Effector CD4-positive, alpha-beta T cell (primary cell): ENCODE results near the gene COL11A2.
"Not testable (repeated sequence)": the region's sequence is repeated elsewhere in the genome, so short reads cannot be mapped to it uniquely, and the experiment has no call there.

Source experiments
- DNase-seq: peaks from one replicate; pipeline ENCODE4 v3.0.0-alpha.2; 2020
- total RNA-seq: gene quantifications from one replicate; lab custom pipeline; 2026; lab: John Stamatoyannopoulos, UW

COL11A2 gene
- 6.0 reads per million, percentile 23 among the genes with 10 or more reads in this experiment for total RNA-seq

- no peak for DNase-seq
These were observed at the start of gene COL11A2 for GRCh38 chr6:33192105-33192646. Gene COL11A2, minus strand, starts transcription at chr6:33192467. Its CDS starts 227 bp downstream, at chr6:33192240.

- DNase-seq, result no peak
These were observed 49.7 kb upstream of the COL11A2 start for GRCh38 chr6:33241968-33242367.

- no peak for DNase-seq
These were observed 45.5 kb upstream of the COL11A2 start for GRCh38 chr6:33237741-33238140.

GRCh38 chr6:33236852-33237251 is 44.6 kb upstream of the COL11A2 start:
- no peak for DNase-seq

GRCh38 chr6:33236328-33236727 is 44.1 kb upstream of the COL11A2 start:
- no peak for DNase-seq

- no peak for DNase-seq
These were observed 43.0 kb upstream of the COL11A2 start for GRCh38 chr6:33235221-33235634.

GRCh38 chr6:33226503-33227120 is 34.3 kb upstream of the COL11A2 start:
- DNase-seq, result not testable (repeated sequence)

- DNase-seq, result no peak
These were observed 25.4 kb upstream of the COL11A2 start for GRCh38 chr6:33217681-33218080.

GRCh38 chr6:33217246-33217645 is 25.0 kb upstream of the COL11A2 start:
- DNase-seq, result no peak

GRCh38 chr6:33216117-33216649 is 23.9 kb upstream of the COL11A2 start:
- no peak for DNase-seq

- no peak for DNase-seq
These were observed 23.2 kb upstream of the COL11A2 start for GRCh38 chr6:33215271-33216116.

- no peak for DNase-seq
These were observed 21.7 kb upstream of the COL11A2 start for GRCh38 chr6:33213989-33214335.

- DNase-seq, result no peak
These were observed 21.1 kb upstream of the COL11A2 start for GRCh38 chr6:33213166-33213988.

GRCh38 chr6:33212857-33213165 is 20.5 kb upstream of the COL11A2 start:
- DNase-seq, result no peak

- no peak for DNase-seq
These were observed 19.6 kb upstream of the COL11A2 start for GRCh38 chr6:33211666-33212422.

- no peak for DNase-seq
These were observed 18.9 kb upstream of the COL11A2 start for GRCh38 chr6:33211136-33211535.

- no peak for DNase-seq
These were observed 17.6 kb upstream of the COL11A2 start for GRCh38 chr6:33209856-33210255.

GRCh38 chr6:33208091-33208967 is 16.1 kb upstream of the COL11A2 start, which contains the start of gene RING1:
Gene RING1, plus strand, starts transcription at chr6:33208500. Its CDS starts 323 bp downstream, at chr6:33208823.
- peak; percentile 84 for DNase-seq

- no peak for DNase-seq
These were observed 15.4 kb upstream of the COL11A2 start for GRCh38 chr6:33207552-33208090.

- no peak for DNase-seq
These were observed 14.7 kb upstream of the COL11A2 start for GRCh38 chr6:33206864-33207551.
